ENCODE data around the gene ENTPD6.

GRCh38 chr20:25220021-25220730, 24.7 kb downstream of the ENTPD6 start:
- TF ChIP-seq, protein P1, sequence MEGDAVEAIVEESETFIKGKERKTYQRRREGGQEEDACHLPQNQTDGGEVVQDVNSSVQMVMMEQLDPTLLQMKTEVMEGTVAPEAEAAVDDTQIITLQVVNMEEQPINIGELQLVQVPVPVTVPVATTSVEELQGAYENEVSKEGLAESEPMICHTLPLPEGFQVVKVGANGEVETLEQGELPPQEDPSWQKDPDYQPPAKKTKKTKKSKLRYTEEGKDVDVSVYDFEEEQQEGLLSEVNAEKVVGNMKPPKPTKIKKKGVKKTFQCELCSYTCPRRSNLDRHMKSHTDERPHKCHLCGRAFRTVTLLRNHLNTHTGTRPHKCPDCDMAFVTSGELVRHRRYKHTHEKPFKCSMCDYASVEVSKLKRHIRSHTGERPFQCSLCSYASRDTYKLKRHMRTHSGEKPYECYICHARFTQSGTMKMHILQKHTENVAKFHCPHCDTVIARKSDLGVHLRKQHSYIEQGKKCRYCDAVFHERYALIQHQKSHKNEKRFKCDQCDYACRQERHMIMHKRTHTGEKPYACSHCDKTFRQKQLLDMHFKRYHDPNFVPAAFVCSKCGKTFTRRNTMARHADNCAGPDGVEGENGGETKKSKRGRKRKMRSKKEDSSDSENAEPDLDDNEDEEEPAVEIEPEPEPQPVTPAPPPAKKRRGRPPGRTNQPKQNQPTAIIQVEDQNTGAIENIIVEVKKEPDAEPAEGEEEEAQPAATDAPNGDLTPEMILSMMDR (IDR thresholded peaks at IDR 0.05; ENCODE audit: poor library complexity): peak; percentile 20
- no peak for TF ChIP-seq EZH2 (IDR thresholded peaks at IDR 0.05; ENCODE audit: borderline replicate concordance)
